NCI-H187 (cell line): ENCODE results near the gene SEC14L6.
"Not testable (repeated sequence)": the region's sequence is repeated elsewhere in the genome, so short reads cannot be mapped to it uniquely, and the experiment has no call there.

Experiments used
- DNase-seq, 2 experiments: peaks; one replicate each; lab custom pipeline; 2025; lab: John Stamatoyannopoulos, UW

The SEC14L6 gene

GRCh38 chr22:30566125-30566524 is 19.6 kb upstream of the SEC14L6 start:
- DNase-seq: no peak

- no peak for DNase-seq
These were observed 18.8 kb upstream of the SEC14L6 start for GRCh38 chr22:30565341-30565740.

GRCh38 chr22:30564761-30565119 is 18.2 kb upstream of the SEC14L6 start:
- no peak for DNase-seq

GRCh38 chr22:30564045-30564760 is 17.7 kb upstream of the SEC14L6 start:
- DNase-seq: no peak

GRCh38 chr22:30562366-30562765 is 15.8 kb upstream of the SEC14L6 start:
- no peak for DNase-seq

- no peak for DNase-seq
These were observed 15.1 kb upstream of the SEC14L6 start for GRCh38 chr22:30561402-30562189.

GRCh38 chr22:30560643-30561202 is 14.2 kb upstream of the SEC14L6 start:
- not testable (repeated sequence) for DNase-seq

GRCh38 chr22:30559889-30560288 is 13.3 kb upstream of the SEC14L6 start:
- DNase-seq: no peak

GRCh38 chr22:30557243-30557642 is 10.7 kb upstream of the SEC14L6 start:
- DNase-seq: no peak

GRCh38 chr22:30556388-30556787 is 9.8 kb upstream of the SEC14L6 start:
- DNase-seq: no peak

- no peak for DNase-seq
These were observed 9.0 kb upstream of the SEC14L6 start for GRCh38 chr22:30555282-30556210.

GRCh38 chr22:30553971-30554370 is 7.4 kb upstream of the SEC14L6 start:
- DNase-seq: no peak

GRCh38 chr22:30552719-30553118 is 6.2 kb upstream of the SEC14L6 start:
- DNase-seq: no peak

GRCh38 chr22:30551813-30552212 is 5.3 kb upstream of the SEC14L6 start:
- DNase-seq: not testable (repeated sequence)

- no peak for DNase-seq
These were observed 647 bp upstream of the SEC14L6 start for GRCh38 chr22:30547188-30547587.

- DNase-seq: no peak
These were observed 3.7 kb downstream of the SEC14L6 start for GRCh38 chr22:30542811-30543188.

GRCh38 chr22:30541961-30542810 is 4.4 kb downstream of the SEC14L6 start:
- DNase-seq: no peak

- DNase-seq: not testable (repeated sequence)
These were observed 5.0 kb downstream of the SEC14L6 start for GRCh38 chr22:30541511-30541910.

- DNase-seq: no peak
These were observed 7.2 kb downstream of the SEC14L6 start for GRCh38 chr22:30539368-30539767.

- DNase-seq: no peak
These were observed 8.3 kb downstream of the SEC14L6 start for GRCh38 chr22:30538280-30538679.

- no peak for DNase-seq
These were observed 9.3 kb downstream of the SEC14L6 start for GRCh38 chr22:30537083-30537731.
